Fibroblast of skin of scalp (primary cell): Measurements from ENCODE around the gene PSMD11.
"Not testable (repeated sequence)": the region's sequence is repeated elsewhere in the genome, so short reads cannot be mapped to it uniquely, and the experiment has no call there.

Experiments
- DNase-seq: peaks from one replicate; pipeline ENCODE4 v3.0.0-alpha.2; 2013

PSMD11 gene

GRCh38 chr17:32515677-32516383 is 71.5 kb downstream of the PSMD11 start:
- DNase-seq = no peak

GRCh38 chr17:32516450-32516849 is 72.1 kb downstream of the PSMD11 start:
- no peak for DNase-seq

- DNase-seq = no peak
Observed at GRCh38 chr17:32516940-32517701, 72.8 kb downstream of the PSMD11 start.

GRCh38 chr17:32517982-32518381 is 73.7 kb downstream of the PSMD11 start:
- DNase-seq = no peak

GRCh38 chr17:32518646-32519227 is 74.4 kb downstream of the PSMD11 start:
- DNase-seq = no peak

- DNase-seq = peak; percentile 48
Observed at GRCh38 chr17:32519228-32520103, 75.2 kb downstream of the PSMD11 start.

DNA sequence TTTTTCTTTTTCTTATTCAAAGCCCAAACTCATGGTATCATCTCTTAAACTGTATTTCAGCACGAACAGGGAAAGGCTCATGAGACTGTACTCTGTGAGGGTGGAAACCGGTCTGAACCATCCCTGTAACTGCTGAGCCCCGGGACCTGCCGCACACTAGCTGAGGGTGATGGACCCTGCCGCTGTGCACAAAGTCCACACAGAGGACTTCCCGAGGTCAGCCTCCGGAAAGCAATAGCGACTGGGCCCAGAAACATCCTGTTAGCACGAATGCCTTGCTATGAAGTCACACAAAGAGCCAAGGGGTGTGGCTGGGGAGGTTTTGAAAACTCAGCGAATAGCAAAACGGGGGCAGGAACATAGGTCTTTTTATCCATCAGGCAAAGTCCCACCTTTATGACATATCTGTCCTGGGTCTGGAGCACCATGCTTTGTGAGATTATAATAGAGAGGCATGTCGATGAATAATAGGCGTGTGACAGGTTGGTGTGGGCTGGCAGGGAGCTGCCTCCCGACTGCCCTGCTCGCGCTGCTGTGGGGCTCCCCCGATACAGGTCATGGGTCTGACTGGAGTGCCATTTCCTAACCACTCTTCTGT is 75.9 kb downstream of the PSMD11 start:
- peak; percentile 37 for DNase-seq

- no peak for DNase-seq
Observed at GRCh38 chr17:32520737-32521404, 76.6 kb downstream of the PSMD11 start.

DNA sequence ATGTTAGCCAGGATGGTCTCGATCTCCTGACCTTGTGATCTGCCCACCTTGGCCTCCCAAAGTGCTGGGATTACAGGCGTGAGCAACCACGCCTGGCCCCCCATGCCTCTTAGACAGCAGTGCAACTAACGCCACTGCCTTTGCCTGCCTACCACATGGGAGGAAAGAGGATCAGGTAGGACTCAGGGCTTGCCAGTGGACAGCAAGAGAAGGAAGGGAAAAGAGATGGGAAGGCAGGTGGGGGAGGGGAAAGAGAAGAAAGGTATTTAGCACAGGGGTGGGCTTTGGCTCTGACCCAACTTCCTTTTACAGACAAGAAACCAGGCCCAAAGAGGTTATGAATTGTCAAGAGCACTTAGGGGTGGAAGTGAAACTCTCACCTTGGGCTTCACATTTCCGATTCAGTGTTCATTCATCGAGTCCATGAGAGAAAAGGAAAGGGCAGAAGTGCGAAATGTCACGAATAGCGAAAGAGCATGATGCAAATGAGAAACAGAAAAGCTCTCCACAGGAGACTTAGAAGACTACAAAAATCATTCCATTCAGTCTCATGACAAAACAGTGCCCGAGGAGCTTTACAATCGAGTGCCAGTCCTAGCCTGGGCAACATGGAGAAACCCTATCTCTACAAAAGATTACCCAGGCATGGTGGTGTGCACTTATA is 78.8 kb downstream of the PSMD11 start:
- peak; percentile 36 for DNase-seq

DNA sequence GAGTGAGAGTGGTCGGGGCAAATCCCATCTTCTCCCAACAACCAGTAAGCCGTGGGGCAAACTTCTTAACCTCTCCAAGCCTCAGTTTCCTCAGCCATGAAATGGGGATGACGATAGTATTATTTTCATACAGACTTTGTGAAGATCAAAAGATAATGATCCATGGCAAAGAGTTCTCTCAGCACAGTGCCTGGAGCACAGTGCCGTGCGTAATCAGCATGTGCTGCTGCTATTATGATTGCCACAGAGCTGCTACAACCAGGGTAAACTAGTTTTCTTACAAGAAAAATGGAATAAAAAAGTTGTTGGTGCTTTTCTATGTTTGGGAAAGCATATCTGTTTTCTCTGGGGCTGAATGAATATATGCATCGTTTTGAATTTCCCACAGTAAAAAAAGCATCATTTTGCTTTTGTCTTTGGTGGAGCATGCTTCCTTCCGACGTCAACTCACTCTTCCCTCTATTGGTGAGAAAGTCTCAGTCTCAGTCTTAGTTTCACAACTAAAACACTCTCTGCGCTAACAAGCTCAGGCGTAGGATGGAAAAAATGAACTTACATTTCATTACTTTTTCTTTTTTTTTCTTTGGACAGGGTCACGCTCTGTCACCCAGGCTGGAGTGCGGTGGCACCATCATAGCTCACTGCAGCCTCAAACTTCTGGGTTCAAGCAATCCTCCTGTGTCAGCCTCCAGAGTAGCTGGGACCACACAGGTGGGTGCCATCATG is 79.7 kb downstream of the PSMD11 start:
- no peak for DNase-seq

- not testable (repeated sequence) for DNase-seq
Observed at GRCh38 chr17:32524553-32524880, 80.2 kb downstream of the PSMD11 start.

DNA sequence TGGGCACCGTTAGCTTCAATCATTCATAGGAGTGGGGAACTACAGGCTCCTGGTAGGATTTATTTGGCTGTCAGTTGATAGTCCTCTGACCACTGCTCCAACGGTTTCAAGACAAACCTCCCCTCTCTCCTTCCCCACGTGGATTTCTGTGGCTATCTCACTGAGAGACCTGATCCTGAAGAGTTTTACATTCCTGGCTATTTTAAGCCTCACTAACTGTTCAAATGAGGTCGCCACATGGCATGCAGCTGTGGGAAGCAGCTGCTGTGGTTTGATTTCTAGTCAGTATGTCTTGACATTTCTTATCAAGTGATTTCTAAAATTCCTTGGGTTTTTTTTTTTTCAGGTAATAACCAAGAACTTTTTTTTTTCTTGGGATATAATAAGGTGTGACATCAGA is 80.8 kb downstream of the PSMD11 start:
- peak; percentile 79 for DNase-seq

GRCh38 chr17:32527146-32527545 is 82.8 kb downstream of the PSMD11 start:
- no peak for DNase-seq

DNA sequence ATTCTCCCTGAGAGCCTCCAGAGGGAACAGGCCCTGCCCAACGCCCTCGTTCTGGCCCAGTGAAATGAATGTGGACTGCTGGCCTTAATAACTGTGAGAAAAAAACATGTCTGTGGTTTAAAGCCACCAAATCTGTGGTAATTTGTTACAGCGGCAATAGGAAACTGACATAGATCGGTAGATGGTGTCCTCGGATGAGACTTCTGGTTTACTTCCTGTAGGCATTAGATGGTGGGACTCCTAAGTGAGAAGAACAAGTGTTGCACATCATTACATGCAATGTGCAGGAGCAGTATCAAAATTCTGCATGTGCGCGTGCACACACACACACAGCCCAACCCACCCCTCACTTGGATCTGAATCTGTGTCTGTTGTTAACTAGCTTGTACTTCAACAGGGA is 84.5 kb downstream of the PSMD11 start:
- no peak for DNase-seq

- peak; percentile 40 for DNase-seq
Observed at GRCh38 chr17:32529604-32530003, 85.3 kb downstream of the PSMD11 start.
